HCT116 (cell line): ENCODE results near the gene FEV. TPM values are rescaled to one million over a fixed set of nuclear protein-coding genes. Genes with fewer than 3 reads are reported as not detected.

Experiments
- ELF1 ChIP-seq: IDR thresholded peaks from 2 replicates; pipeline ENCODE4 v1.6.1; 2012; ENCODE audit warnings: low read depth, borderline replicate concordance
- MAX ChIP-seq: IDR thresholded peaks from 2 replicates; pipeline ENCODE4 v1.6.1; 2012
- POLR2AphosphoS5 ChIP-seq: IDR thresholded peaks from 2 replicates; pipeline ENCODE4 v1.6.1; 2011; ENCODE audit warnings: mild to moderate bottlenecking, low read depth, low read length, moderate library complexity
- RAD21 ChIP-seq: IDR thresholded peaks from 2 replicates; pipeline ENCODE4 v1.6.1; 2012; ENCODE audit warnings: low read depth, mild to moderate bottlenecking
- TCF7L2 ChIP-seq: IDR thresholded peaks from 2 replicates; pipeline ENCODE4 v1.7.0; 2011; ENCODE audit warnings: borderline replicate concordance, inconsistent platforms; ENCODE audit not compliant: insufficient read depth, insufficient read length; ENCODE audit errors: extremely low read depth
- YY1 ChIP-seq: IDR thresholded peaks from 2 replicates; pipeline ENCODE4 v1.6.1; 2011; ENCODE audit warnings: low read length, low read depth, moderate library complexity, mild to moderate bottlenecking; ENCODE audit not compliant: insufficient replicate concordance; ENCODE audit errors: extremely low read depth
- total RNA-seq: library from RNA; stranded (reverse); gene quantifications from one replicate; pipeline ENCODE4 v1.2.1, GENCODE V29; 2021; ENCODE audit not compliant: unreplicated experiment
- TF ChIP-seq, protein P1 (sequence below), 3 experiments: fragments of 200-600 bp in 1 of 3; sonication (generic) in 1 of 3; IDR thresholded peaks in 2 of 3; conservative IDR thresholded peaks in 1 of 3; 2 replicates each; pipeline ENCODE4 v1.5.1; 2012 to 2017; ENCODE audit warnings: low read depth in 2 of 3, low read length in 2 of 3, antibody characterized with exemption in 1 of 3, borderline replicate concordance in 1 of 3, control low read depth in 1 of 3, mild to moderate bottlenecking in 1 of 3, mixed read lengths in 1 of 3, mixed run types in 1 of 3, moderate library complexity in 1 of 3; ENCODE audit not compliant: insufficient read depth in 1 of 3
- TF ChIP-seq, protein P2 (sequence below): IDR thresholded peaks from 2 replicates; pipeline ENCODE4 v1.6.1; 2011; ENCODE audit warnings: mild to moderate bottlenecking, low read length, moderate library complexity; ENCODE audit not compliant: insufficient replicate concordance; ENCODE audit errors: extremely low read depth

FEV gene
- total RNA-seq, 1 experiment from 2014 or later = not detected

DNA sequence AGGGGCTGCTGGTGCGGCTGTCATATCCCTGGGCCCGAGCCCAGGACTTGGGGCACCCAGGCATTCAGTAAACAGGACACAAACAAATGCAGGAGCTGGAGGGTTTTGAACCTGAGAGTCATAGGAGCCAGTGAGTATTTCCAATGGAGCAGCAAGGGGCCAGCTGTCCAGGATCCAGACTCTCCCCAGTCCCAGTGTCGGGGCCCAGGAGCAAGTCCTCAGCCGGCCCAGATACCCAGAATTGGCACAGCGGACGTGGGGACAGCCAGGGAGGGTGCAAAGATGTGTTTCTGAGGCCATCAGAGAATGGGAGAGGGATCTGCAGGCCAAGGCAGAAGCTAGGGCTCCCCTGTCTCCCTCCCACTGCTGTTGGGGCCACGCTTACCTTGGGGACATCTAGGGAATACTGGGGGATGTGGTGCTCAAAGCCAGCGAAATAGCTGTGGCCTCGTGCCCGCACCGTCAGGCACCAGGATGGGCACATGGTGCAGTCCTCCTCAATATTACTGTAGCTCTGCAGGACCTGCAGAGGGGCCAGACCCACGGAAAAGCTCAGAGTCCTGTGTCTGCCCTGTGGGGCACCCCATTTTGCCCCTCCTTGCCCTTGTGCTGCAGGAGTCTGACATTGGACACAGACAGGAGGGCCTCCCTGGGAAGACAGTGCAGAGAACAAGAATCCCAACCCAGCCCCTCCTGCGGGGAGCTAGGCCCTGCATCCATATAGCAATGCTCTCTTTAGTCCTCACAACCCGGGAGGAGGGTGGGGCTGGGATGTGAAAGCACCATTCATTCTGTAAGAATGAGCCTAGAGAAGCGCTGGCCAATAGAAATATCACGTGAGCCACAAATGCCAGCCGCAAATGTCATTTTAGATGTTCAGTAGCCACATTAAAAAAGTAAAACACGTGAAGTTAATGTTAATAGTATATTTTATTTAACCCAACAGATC lies 40.9 kb upstream of the FEV start (continued):
- TF ChIP-seq, protein P1, sequence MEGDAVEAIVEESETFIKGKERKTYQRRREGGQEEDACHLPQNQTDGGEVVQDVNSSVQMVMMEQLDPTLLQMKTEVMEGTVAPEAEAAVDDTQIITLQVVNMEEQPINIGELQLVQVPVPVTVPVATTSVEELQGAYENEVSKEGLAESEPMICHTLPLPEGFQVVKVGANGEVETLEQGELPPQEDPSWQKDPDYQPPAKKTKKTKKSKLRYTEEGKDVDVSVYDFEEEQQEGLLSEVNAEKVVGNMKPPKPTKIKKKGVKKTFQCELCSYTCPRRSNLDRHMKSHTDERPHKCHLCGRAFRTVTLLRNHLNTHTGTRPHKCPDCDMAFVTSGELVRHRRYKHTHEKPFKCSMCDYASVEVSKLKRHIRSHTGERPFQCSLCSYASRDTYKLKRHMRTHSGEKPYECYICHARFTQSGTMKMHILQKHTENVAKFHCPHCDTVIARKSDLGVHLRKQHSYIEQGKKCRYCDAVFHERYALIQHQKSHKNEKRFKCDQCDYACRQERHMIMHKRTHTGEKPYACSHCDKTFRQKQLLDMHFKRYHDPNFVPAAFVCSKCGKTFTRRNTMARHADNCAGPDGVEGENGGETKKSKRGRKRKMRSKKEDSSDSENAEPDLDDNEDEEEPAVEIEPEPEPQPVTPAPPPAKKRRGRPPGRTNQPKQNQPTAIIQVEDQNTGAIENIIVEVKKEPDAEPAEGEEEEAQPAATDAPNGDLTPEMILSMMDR (IDR thresholded peaks at IDR 0.05 in 2 of 3, conservative IDR thresholded peaks at IDR 0.05 in 1 of 3; ENCODE audit: borderline replicate concordance in 1 of 3, insufficient read depth in 1 of 3, low read depth in 2 of 3, low read length in 2 of 3) = no peak
- TF ChIP-seq, protein P2, sequence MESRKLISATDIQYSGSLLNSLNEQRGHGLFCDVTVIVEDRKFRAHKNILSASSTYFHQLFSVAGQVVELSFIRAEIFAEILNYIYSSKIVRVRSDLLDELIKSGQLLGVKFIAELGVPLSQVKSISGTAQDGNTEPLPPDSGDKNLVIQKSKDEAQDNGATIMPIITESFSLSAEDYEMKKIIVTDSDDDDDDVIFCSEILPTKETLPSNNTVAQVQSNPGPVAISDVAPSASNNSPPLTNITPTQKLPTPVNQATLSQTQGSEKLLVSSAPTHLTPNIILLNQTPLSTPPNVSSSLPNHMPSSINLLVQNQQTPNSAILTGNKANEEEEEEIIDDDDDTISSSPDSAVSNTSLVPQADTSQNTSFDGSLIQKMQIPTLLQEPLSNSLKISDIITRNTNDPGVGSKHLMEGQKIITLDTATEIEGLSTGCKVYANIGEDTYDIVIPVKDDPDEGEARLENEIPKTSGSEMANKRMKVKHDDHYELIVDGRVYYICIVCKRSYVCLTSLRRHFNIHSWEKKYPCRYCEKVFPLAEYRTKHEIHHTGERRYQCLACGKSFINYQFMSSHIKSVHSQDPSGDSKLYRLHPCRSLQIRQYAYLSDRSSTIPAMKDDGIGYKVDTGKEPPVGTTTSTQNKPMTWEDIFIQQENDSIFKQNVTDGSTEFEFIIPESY = no peak
- TF ChIP-seq POLR2AphosphoS5 (no peak), MAX (no peak), RAD21 (no peak), TCF7L2 (no peak), YY1 (no peak), ELF1 (no peak)
